CD4-positive, alpha-beta memory T cell (primary cell): ENCODE results near the gene GOLGA3. TPM values are rescaled to one million over a fixed set of nuclear protein-coding genes. Genes with fewer than 3 reads are reported as not detected.

Source experiments
- CTCF ChIA-PET: fragments of 350-600 bp; sonication (Branson Sonifier 250); formaldehyde crosslinking; loops from one replicate; lab custom pipeline; 2021; ENCODE audit warnings: inconsistent platforms; ENCODE audit not compliant: partially characterized antibody; lab: Charles Lee
- POLR2A ChIA-PET: fragments of 350-600 bp; sonication (Branson Sonifier 250); formaldehyde crosslinking; loops from one replicate; lab custom pipeline; 2021; ENCODE audit not compliant: partially characterized antibody; lab: Charles Lee
- DNase-seq, 5 donors: peaks; one replicate each; pipeline versions ENCODE4 v3.0.0 to v3.0.0-alpha.2; 2020 to 2022; ENCODE audit warnings: mixed read lengths in 1 of 5
- H3K27ac ChIP-seq: one replicate; pipeline ENCODE4 v1.7.0; 2013; ENCODE audit warnings: low read depth, low read length
- H3K27me3 ChIP-seq: 2 replicates; pipeline ENCODE4 v1.7.0; 2013; ENCODE audit warnings: mild to moderate bottlenecking, low read length, moderate library complexity; ENCODE audit not compliant: insufficient read depth
- H3K36me3 ChIP-seq: 2 replicates; pipeline ENCODE4 v1.7.0; 2013; ENCODE audit warnings: mild to moderate bottlenecking, low read length, moderate library complexity; ENCODE audit not compliant: insufficient read depth
- H3K4me1 ChIP-seq: 2 replicates; pipeline ENCODE4 v1.7.0; 2013; ENCODE audit warnings: mild to moderate bottlenecking, low read length, moderate library complexity; ENCODE audit not compliant: insufficient read depth
- H3K4me3 ChIP-seq, 2 donors: one replicate each; pipeline ENCODE4 v1.7.0; 2013; ENCODE audit warnings: low read length in 2 of 2, mild to moderate bottlenecking in 1 of 2
- H3K9me3 ChIP-seq, 2 donors: one replicate each; pipeline ENCODE4 v1.7.0; 2013; ENCODE audit warnings: low read length in 2 of 2, control low read depth in 1 of 2; ENCODE audit not compliant: control insufficient read depth in 1 of 2
- H3K27ac Mint-ChIP-seq, 7 donors: one replicate each; pipeline ENCODE4 v1.8.0; 2020 to 2021; ENCODE audit warnings: mixed read lengths in 7 of 7, mild to moderate bottlenecking in 6 of 7, inconsistent platforms in 3 of 7, moderate library complexity in 3 of 7
- H3K27me3 Mint-ChIP-seq, 2 donors: one replicate each; pipeline ENCODE4 v1.8.0; 2020 to 2021; ENCODE audit warnings: mixed read lengths in 2 of 2
- H3K36me3 Mint-ChIP-seq, 2 donors: one replicate each; pipeline ENCODE4 v1.8.0; 2020 to 2021; ENCODE audit warnings: mixed read lengths in 2 of 2, inconsistent platforms in 1 of 2, mild to moderate bottlenecking in 1 of 2
- H3K4me1 Mint-ChIP-seq, 4 donors: one replicate each; pipeline ENCODE4 v1.8.0; 2020 to 2021; ENCODE audit warnings: mixed read lengths in 4 of 4, mild to moderate bottlenecking in 1 of 4
- H3K4me3 Mint-ChIP-seq, 8 donors: one replicate each; pipeline ENCODE4 v1.8.0; 2020 to 2021; ENCODE audit warnings: mixed read lengths in 8 of 8, mild to moderate bottlenecking in 7 of 8, moderate library complexity in 6 of 8, inconsistent platforms in 3 of 8
- H3K9me3 Mint-ChIP-seq, 8 donors: one replicate each; pipeline ENCODE4 v1.8.0; 2020 to 2021; ENCODE audit warnings: mixed read lengths in 8 of 8, mild to moderate bottlenecking in 5 of 8, inconsistent platforms in 3 of 8, moderate library complexity in 1 of 8
- intact Hi-C: fragments of 100-400 bp; cut with micrococcal nuclease; formaldehyde crosslinking; loops from one replicate; pipeline ENCODE4 v1.15.1; 2023
- polyA plus RNA-seq, 2 donors: library from polyadenylated mRNA; unstranded; fragments of 300-500 nt; fragmentation: Illumina TruSeq; gene quantifications; one replicate each; pipeline ENCODE4 v1.2.3, GENCODE V29; 2021
- total RNA-seq, 2 experiments: library from RNA; stranded (reverse); gene quantifications; one replicate each; pipeline ENCODE4 v1.2.3, GENCODE V29; 2021

The GOLGA3 gene
- total and polyA plus RNA-seq, 4 experiments from 2014 or later: 0.35 to 67.6 (median 38.3) TPM

GRCh38 chr12:132740313-132740646 lies 88.4 kb downstream of the GOLGA3 start:
- POLR2A ChIA-PET: interaction anchor here (1.2 kb wide), 2 partner anchors 12 to 28 kb away, joined by 3 to 4 read pairs; no protein-coding TSS in a partner anchor
- no peaks in the 10 kb centered on the region for H3K9me3 ChIP-seq
- DNase-seq: no peak
- CTCF ChIA-PET: no interaction called here
- peaks cover 77% of the 10 kb centered on the region for H3K36me3 ChIP-seq
- Mint-ChIP-seq H3K4me3 (no peak overlapping the region), H3K27me3 (no peaks in the 10 kb centered on the region), H3K27ac (peak overlapping the region in 1 of 7 donors; percentile 3), H3K4me1 (peaks cover 6 to 12% (median 9%) of the 10 kb centered on the region in 4 donors), H3K9me3 (no peaks in the 10 kb centered on the region), H3K36me3 (peaks cover 65 to 78% of the 10 kb centered on the region in 2 donors)
- no peak overlapping the region for H3K27ac ChIP-seq
- H3K27me3 ChIP-seq: no peaks in the 10 kb centered on the region
- H3K4me3 ChIP-seq: no peak overlapping the region
- intact Hi-C loops: no loop called here
- no peaks in the 10 kb centered on the region for H3K4me1 ChIP-seq

GRCh38 chr12:132739600-132740312 lies 88.9 kb downstream of the GOLGA3 start:
- no peaks in the 10 kb centered on the region for H3K4me1 ChIP-seq
- no peak overlapping the region for H3K27ac ChIP-seq
- no peaks in the 10 kb centered on the region for H3K27me3 ChIP-seq
- ChIA-PET CTCF (interaction anchor here (0.5 kb wide), 1 partner anchor 17 kb away, joined by 3 read pairs; no protein-coding TSS in a partner anchor), POLR2A (interaction anchor here (1.2 kb wide), 2 partner anchors 12 to 28 kb away, joined by 3 to 4 read pairs; no protein-coding TSS in a partner anchor)
- intact Hi-C loops: no loop called here
- H3K9me3 ChIP-seq: no peaks in the 10 kb centered on the region
- Mint-ChIP-seq H3K36me3 (peaks cover 61 to 78% of the 10 kb centered on the region in 2 donors), H3K9me3 (no peaks in the 10 kb centered on the region), H3K27me3 (no peaks in the 10 kb centered on the region), H3K27ac (peak overlapping the region in 1 of 7 donors; percentile 3), H3K4me1 (peaks cover 6 to 12% (median 9%) of the 10 kb centered on the region in 4 donors), H3K4me3 (no peak overlapping the region)
- DNase-seq: no peak
- no peak overlapping the region for H3K4me3 ChIP-seq
- peaks cover 78% of the 10 kb centered on the region for H3K36me3 ChIP-seq

GRCh38 chr12:132736913-132737312 lies 91.8 kb downstream of the GOLGA3 start:
- DNase-seq: no peak
- Mint-ChIP-seq H3K4me1 (no peaks in the 10 kb centered on the region), H3K27ac (no peak overlapping the region), H3K9me3 (no peaks in the 10 kb centered on the region), H3K27me3 (no peaks in the 10 kb centered on the region), H3K36me3 (peaks cover 63 to 79% of the 10 kb centered on the region in 2 donors), H3K4me3 (no peak overlapping the region)
- Histone ChIP-seq H3K27ac (no peak overlapping the region), H3K27me3 (no peaks in the 10 kb centered on the region), H3K4me1 (no peaks in the 10 kb centered on the region), H3K4me3 (no peak overlapping the region), H3K36me3 (peaks cover 81% of the 10 kb centered on the region), H3K9me3 (no peaks in the 10 kb centered on the region)
- ChIA-PET POLR2A (no interaction called here), CTCF (no interaction called here)
- intact Hi-C loops: no loop called here

GRCh38 chr12:132736378-132736777 lies 92.3 kb downstream of the GOLGA3 start:
- H3K27me3 ChIP-seq: no peaks in the 10 kb centered on the region
- ChIA-PET CTCF (no interaction called here), POLR2A (no interaction called here)
- no peak overlapping the region for H3K27ac ChIP-seq
- H3K9me3 Mint-ChIP-seq: no peaks in the 10 kb centered on the region
- H3K4me3 Mint-ChIP-seq: no peak overlapping the region
- no peaks in the 10 kb centered on the region for H3K4me1 ChIP-seq
- no peak overlapping the region for H3K4me3 ChIP-seq
- peaks cover 0 to 3% (median 0%) of the 10 kb centered on the region in 4 donors for H3K4me1 Mint-ChIP-seq
- intact Hi-C loops: no loop called here
- H3K27ac Mint-ChIP-seq: peak overlapping the region in 1 of 7 donors; percentile 70
- peaks cover 63 to 78% of the 10 kb centered on the region in 2 donors for H3K36me3 Mint-ChIP-seq
- no peaks in the 10 kb centered on the region for H3K27me3 Mint-ChIP-seq
- H3K9me3 ChIP-seq: no peaks in the 10 kb centered on the region
- H3K36me3 ChIP-seq: peaks cover 81% of the 10 kb centered on the region
- DNase-seq: no peak

- peaks cover 74% of the 10 kb centered on the region for H3K36me3 ChIP-seq
- POLR2A ChIA-PET: no interaction called here
These were observed 93.2 kb downstream of the GOLGA3 start for GRCh38 chr12:132735496-132735895.

GRCh38 chr12:132734206-132734605 lies 94.5 kb downstream of the GOLGA3 start:
- Histone ChIP-seq H3K4me3 (no peak overlapping the region), H3K4me1 (no peaks in the 10 kb centered on the region), H3K36me3 (peaks cover 61% of the 10 kb centered on the region), H3K27me3 (no peaks in the 10 kb centered on the region), H3K27ac (no peak overlapping the region), H3K9me3 (no peaks in the 10 kb centered on the region)
- Mint-ChIP-seq H3K9me3 (no peaks in the 10 kb centered on the region), H3K4me3 (no peak overlapping the region), H3K27me3 (no peaks in the 10 kb centered on the region), H3K36me3 (peaks cover 59 to 70% of the 10 kb centered on the region in 2 donors), H3K4me1 (peaks cover 0 to 6% (median 2%) of the 10 kb centered on the region in 4 donors), H3K27ac (no peak overlapping the region)
- ChIA-PET CTCF (no interaction called here), POLR2A (no interaction called here)
- no peak for DNase-seq
- intact Hi-C loops: no loop called here

More at GRCh38 chr12:132735496-132735895, 93.2 kb downstream of the GOLGA3 start:
- H3K27ac Mint-ChIP-seq: no peak overlapping the region
- Histone ChIP-seq H3K4me3 (no peak overlapping the region), H3K4me1 (no peaks in the 10 kb centered on the region), H3K9me3 (no peaks in the 10 kb centered on the region), H3K27me3 (no peaks in the 10 kb centered on the region), H3K27ac (no peak overlapping the region)
- no peak overlapping the region for H3K4me3 Mint-ChIP-seq
- no peaks in the 10 kb centered on the region for H3K9me3 Mint-ChIP-seq
- H3K36me3 Mint-ChIP-seq: peaks cover 61 to 75% of the 10 kb centered on the region in 2 donors
- peaks cover 0 to 5% (median 0%) of the 10 kb centered on the region in 4 donors for H3K4me1 Mint-ChIP-seq
- CTCF ChIA-PET: no interaction called here
- no peaks in the 10 kb centered on the region for H3K27me3 Mint-ChIP-seq
- no peak for DNase-seq
- intact Hi-C loops: no loop called here

- Mint-ChIP-seq H3K27me3 (no peaks in the 10 kb centered on the region), H3K4me3 (no peak overlapping the region), H3K4me1 (peaks cover 0 to 6% (median 3%) of the 10 kb centered on the region in 4 donors), H3K36me3 (peaks cover 69 to 75% of the 10 kb centered on the region in 2 donors), H3K27ac (peak overlapping the region in 2 of 7 donors; percentile 22 to 30), H3K9me3 (no peaks in the 10 kb centered on the region)
- Histone ChIP-seq H3K4me3 (no peak overlapping the region), H3K4me1 (no peaks in the 10 kb centered on the region), H3K27ac (no peak overlapping the region), H3K27me3 (no peaks in the 10 kb centered on the region), H3K9me3 (no peaks in the 10 kb centered on the region), H3K36me3 (peaks cover 69% of the 10 kb centered on the region)
- ChIA-PET CTCF (no interaction called here), POLR2A (interaction anchor here (1.0 kb wide), 1 partner anchor 24 kb away, joined by 3 read pairs; no protein-coding TSS in a partner anchor)
- intact Hi-C loops: no loop called here
- DNase-seq: no peak
These were observed 97.1 kb downstream of the GOLGA3 start for GRCh38 chr12:132731574-132731973.
